Measurements from ENCODE around the gene TCF15.

The TCF15 gene

DNA sequence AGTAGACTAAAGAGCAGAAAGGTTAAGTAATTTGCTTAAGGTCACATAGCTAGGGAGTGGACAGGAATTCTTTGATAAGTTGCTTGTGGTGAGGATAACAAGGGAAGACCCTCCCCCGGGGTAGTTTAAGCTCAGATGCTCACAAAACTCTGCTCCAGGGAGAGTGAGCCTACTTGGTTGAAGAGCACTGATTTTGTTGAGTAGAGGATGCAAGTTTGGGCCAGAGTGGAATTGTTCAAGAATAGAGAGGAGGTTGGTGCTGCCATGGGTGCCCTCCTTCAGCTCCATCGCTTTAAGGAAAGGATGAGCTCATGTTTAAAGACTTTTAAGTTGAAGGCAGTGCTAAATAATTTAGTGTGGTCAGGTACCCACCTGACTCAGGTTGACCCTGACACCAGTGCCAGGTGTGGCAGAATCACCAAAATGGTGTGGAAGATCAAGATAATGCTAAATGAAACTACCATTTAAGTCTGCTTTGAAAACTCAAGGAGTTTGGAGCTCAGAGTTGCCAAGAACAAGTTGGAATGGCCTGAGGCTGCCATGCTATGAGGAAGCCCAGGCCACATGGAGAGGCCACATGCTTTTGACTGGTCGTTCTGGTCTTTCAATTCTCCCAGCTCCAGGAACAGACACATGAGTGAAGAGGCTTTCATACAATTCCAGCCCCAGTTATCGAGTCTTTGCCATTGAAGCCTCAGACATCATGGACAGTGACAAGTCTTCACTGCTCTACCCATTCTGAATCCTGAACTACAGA, 8.0 kb upstream of the TCF15 start:
- TF ChIP-seq, protein P1, sequence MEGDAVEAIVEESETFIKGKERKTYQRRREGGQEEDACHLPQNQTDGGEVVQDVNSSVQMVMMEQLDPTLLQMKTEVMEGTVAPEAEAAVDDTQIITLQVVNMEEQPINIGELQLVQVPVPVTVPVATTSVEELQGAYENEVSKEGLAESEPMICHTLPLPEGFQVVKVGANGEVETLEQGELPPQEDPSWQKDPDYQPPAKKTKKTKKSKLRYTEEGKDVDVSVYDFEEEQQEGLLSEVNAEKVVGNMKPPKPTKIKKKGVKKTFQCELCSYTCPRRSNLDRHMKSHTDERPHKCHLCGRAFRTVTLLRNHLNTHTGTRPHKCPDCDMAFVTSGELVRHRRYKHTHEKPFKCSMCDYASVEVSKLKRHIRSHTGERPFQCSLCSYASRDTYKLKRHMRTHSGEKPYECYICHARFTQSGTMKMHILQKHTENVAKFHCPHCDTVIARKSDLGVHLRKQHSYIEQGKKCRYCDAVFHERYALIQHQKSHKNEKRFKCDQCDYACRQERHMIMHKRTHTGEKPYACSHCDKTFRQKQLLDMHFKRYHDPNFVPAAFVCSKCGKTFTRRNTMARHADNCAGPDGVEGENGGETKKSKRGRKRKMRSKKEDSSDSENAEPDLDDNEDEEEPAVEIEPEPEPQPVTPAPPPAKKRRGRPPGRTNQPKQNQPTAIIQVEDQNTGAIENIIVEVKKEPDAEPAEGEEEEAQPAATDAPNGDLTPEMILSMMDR (IDR thresholded peaks at IDR 0.05), result no peak

DNA sequence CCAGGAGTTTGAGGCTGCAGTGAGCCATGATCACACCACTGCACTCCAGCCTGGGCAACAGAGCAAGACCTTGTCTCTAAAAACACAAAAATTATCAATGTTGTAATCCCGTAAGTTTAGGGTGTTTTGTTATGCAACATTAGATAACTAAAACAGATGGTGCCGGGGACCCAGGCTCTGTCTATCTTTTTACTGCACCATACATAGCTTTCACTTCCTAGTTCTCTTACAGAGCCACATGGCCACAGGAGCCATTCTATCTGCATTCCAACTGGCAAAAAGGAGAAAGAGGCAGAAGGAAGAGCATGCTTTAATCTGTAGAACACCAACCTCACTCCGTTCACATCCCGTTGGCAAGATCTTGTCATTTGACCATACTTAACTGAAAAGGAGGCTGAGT, 5.4 kb upstream of the TCF15 start:
- TF ChIP-seq, protein P1 (IDR thresholded peaks at IDR 0.05), result no peak

DNA sequence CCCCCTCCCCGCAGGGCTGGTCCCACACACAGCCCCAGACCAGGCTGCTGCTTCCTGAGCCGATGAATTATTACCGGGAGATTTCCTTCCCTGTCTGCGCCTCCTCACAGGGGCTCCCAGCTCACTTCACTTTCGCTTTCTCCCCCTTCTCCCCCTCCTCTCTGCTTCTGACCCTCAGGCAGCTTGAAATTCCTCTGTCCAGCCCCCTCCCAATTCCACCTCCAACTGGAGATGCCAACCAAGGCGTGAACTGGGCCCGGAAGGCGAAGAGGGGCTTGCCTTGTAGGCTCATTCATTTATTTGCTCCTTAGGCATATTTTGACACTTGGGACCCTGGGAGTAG, 1.7 kb upstream of the TCF15 start:
- TF ChIP-seq, protein P1 (IDR thresholded peaks at IDR 0.05), result no peak

DNA sequence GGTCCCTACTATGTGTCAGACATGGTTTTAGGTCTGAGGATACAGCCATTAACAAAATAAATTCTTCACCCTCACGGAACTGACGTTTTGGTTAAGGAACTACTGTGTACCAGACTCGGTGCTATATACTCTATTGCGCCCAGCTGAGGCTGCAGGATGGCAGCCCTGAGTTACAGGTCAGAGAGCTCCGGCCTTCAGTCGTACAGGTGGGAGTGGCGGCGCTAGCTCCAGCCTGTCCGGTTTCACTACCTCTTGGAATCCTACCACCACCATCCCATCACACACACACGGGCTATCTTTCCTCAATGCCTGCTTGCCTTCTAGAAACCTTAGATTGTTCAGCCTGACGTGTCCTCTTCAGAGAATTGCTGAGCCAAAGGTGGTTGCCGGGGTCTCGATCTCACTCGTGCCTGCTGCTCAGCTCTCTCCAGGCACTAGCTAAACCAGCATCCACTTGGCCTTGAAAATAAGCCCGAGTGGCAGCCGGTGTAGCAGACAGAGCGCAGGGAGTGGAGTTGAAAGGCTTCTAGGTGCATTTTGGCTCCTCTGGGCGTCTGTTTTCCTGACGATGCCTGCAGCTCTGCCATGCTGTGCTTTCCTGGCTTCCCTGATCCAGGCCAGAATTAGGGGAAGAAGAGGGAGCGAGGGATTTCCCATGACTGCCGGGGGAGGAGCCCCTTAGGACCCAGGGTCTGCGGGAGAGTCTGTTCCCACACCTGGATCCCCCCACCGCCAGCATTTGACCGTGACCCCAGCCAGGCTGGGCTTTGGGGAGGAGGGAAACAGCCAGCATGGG, 1.1 kb upstream of the TCF15 start:
- TF ChIP-seq, protein P1 (IDR thresholded peaks at IDR 0.05), result no peak

DNA sequence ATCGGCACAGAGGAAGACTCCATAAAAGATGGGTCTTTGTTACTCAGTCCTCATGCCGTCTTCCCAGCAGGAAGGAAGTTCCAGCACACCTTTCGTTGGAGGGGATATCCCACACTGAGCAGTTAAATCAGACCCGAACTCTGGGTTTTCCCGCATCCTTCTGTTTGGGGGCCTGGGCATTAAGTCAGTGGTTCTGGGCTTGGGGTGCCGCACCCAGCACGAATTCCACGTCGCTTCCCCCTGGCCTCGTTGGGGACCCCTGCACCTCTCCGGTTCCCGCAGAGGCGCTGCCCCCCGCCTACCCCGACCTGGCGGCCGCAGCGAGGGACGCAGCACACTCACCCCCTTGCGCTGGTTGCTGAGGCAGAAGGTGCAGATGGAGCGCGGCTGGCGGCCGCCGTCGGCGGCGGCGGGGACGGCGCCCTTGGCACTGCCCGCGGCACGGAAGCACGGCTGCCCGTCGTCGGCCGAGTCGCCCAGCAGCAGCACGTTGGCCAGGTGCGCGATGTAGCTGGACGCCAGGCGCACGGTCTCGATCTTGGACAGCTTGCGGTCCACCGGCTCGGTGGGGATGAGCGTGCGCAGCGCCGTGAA, 641 bp downstream of the TCF15 start:
- TF ChIP-seq, protein P1 (IDR thresholded peaks at IDR 0.05), result no peak

DNA sequence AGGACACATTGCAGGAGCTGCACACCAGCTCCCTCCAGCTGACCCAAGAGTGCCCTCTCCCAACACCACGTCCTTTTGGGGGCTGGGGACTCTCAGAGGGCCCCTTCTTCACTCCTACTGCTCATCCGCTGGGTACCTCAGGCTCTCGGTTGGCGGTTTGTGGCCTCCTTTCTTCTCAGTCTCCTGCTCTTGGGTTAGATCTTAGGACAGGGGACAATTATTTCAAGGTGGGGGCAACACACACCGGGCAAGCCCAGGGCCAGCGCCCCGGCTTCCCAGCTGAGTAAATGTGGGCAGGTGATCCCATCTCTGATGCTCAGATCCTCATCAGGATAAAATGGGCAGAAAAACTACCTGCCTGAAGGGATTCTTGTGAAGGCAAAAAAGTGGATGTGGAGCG, 1.1 kb downstream of the TCF15 start:
- TF ChIP-seq, protein P1 (IDR thresholded peaks at IDR 0.05), result no peak

DNA sequence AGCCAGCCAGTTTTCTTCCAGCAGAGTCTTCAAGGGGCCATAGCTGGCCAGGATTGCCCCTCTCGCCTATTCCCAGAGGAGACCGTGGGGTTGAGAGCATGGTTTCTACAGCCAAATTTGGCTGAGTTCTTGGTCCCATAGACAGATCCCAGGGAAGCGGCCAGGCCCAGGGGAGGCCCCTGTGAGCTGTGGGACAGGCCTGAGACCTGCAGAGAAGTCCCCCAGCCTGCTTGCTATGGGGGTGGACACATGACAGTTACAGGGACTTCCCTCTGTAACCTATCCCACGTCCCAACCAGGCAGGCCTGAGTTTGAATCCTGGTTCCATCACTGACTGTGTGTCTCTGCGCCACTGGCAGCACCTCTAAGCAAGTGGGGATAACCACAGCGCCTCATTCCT, 2.6 kb downstream of the TCF15 start:
- TF ChIP-seq, protein P1 (IDR thresholded peaks at IDR 0.05), result no peak

Measured in LNCAP (cell line).